Stomach smooth muscle (tissue), 2 donors: ENCODE results near the gene NEDD4.
"Not testable (repeated sequence)": the region's sequence is repeated elsewhere in the genome, so short reads cannot be mapped to it uniquely, and the experiment has no call there.

Experiments
- H3K27ac ChIP-seq: one replicate; pipeline ENCODE4 v1.7.0; 2013; ENCODE audit warnings: mild to moderate bottlenecking, low read length, inconsistent platforms
- H3K27me3 ChIP-seq, 2 donors: one replicate each; pipeline ENCODE4 v1.7.0; 2013; ENCODE audit warnings: low read length in 2 of 2; ENCODE audit not compliant: insufficient read depth in 2 of 2, control insufficient read depth in 1 of 2
- H3K36me3 ChIP-seq, 2 donors: one replicate each; pipeline ENCODE4 v1.7.0; 2013; ENCODE audit warnings: low read length in 2 of 2; ENCODE audit not compliant: control insufficient read depth in 2 of 2, insufficient read depth in 2 of 2
- H3K4me1 ChIP-seq: one replicate; pipeline ENCODE4 v1.7.0; 2013; ENCODE audit warnings: low read length; ENCODE audit not compliant: control insufficient read depth, insufficient read depth
- H3K4me3 ChIP-seq, 2 donors: one replicate each; pipeline ENCODE4 v1.7.0; 2013; ENCODE audit warnings: low read length in 2 of 2
- H3K9ac ChIP-seq, 2 donors: one replicate each; pipeline ENCODE4 v1.7.0; 2013; ENCODE audit warnings: low read length in 2 of 2, mild to moderate bottlenecking in 1 of 2
- H3K9me3 ChIP-seq, 2 donors: one replicate each; pipeline ENCODE4 v1.7.0; 2013; ENCODE audit warnings: low read length in 2 of 2; ENCODE audit not compliant: control insufficient read depth in 2 of 2
- donor health status: healthy.
- donor health status: Pancreatic carcinoma.

The NEDD4 gene

GRCh38 chr15:55802600-55803376, 190.6 kb downstream of the NEDD4 start:
- no peaks in the 10 kb centered on the region for H3K36me3 ChIP-seq
- H3K27me3 ChIP-seq: no peaks in the 10 kb centered on the region
- H3K27ac ChIP-seq: no peak overlapping the region
- H3K9ac ChIP-seq: no peak overlapping the region
- no peaks in the 10 kb centered on the region for H3K4me1 ChIP-seq
- no peaks in the 10 kb centered on the region for H3K9me3 ChIP-seq
- no peak overlapping the region for H3K4me3 ChIP-seq

GRCh38 chr15:55800216-55800615, 193.2 kb downstream of the NEDD4 start:
- Histone ChIP-seq H3K36me3 (no peaks in the 10 kb centered on the region), H3K27ac (no peak overlapping the region), H3K4me3 (no peak overlapping the region), H3K9me3 (no peaks in the 10 kb centered on the region), H3K27me3 (no peaks in the 10 kb centered on the region), H3K9ac (no peak overlapping the region), H3K4me1 (peaks cover 6% of the 10 kb centered on the region)

- Histone ChIP-seq H3K4me1 (peaks cover 6% of the 10 kb centered on the region), H3K27ac (no peak overlapping the region), H3K36me3 (no peaks in the 10 kb centered on the region), H3K4me3 (no peak overlapping the region), H3K9ac (no peak overlapping the region), H3K9me3 (no peaks in the 10 kb centered on the region), H3K27me3 (no peaks in the 10 kb centered on the region)
These were observed 193.9 kb downstream of the NEDD4 start for GRCh38 chr15:55799291-55800212.

GRCh38 chr15:55796321-55796965, 197.0 kb downstream of the NEDD4 start:
- no peak overlapping the region for H3K9ac ChIP-seq
- no peaks in the 10 kb centered on the region for H3K36me3 ChIP-seq
- no peaks in the 10 kb centered on the region for H3K27me3 ChIP-seq
- H3K4me3 ChIP-seq: no peak overlapping the region
- peaks cover 15% of the 10 kb centered on the region for H3K4me1 ChIP-seq
- H3K27ac ChIP-seq: no peak overlapping the region
- H3K9me3 ChIP-seq: no peaks in the 10 kb centered on the region

- no peak overlapping the region for H3K4me3 ChIP-seq
- H3K4me1 ChIP-seq: peaks cover 17% of the 10 kb centered on the region
- no peak overlapping the region for H3K9ac ChIP-seq
- no peaks in the 10 kb centered on the region for H3K9me3 ChIP-seq
- no peak overlapping the region for H3K27ac ChIP-seq
- H3K36me3 ChIP-seq: no peaks in the 10 kb centered on the region
- no peaks in the 10 kb centered on the region for H3K27me3 ChIP-seq
These were observed 198.4 kb downstream of the NEDD4 start for GRCh38 chr15:55795031-55795430.

- Histone ChIP-seq H3K4me1 (peaks cover 17% of the 10 kb centered on the region), H3K27me3 (no peaks in the 10 kb centered on the region), H3K36me3 (no peaks in the 10 kb centered on the region), H3K27ac (no peak overlapping the region), H3K9ac (no peak overlapping the region), H3K9me3 (no peaks in the 10 kb centered on the region), H3K4me3 (no peak overlapping the region)
These were observed 201.6 kb downstream of the NEDD4 start for GRCh38 chr15:55791551-55792400.

- Histone ChIP-seq H3K27me3 (no peaks in the 10 kb centered on the region), H3K36me3 (no peaks in the 10 kb centered on the region), H3K4me1 (peaks cover 15% of the 10 kb centered on the region), H3K4me3 (no peak overlapping the region), H3K9me3 (no peaks in the 10 kb centered on the region), H3K9ac (no peak overlapping the region), H3K27ac (no peak overlapping the region)
These were observed 204.2 kb downstream of the NEDD4 start for GRCh38 chr15:55789066-55789660.

- no peak overlapping the region for H3K9ac ChIP-seq
- no peak overlapping the region for H3K27ac ChIP-seq
- no peaks in the 10 kb centered on the region for H3K9me3 ChIP-seq
- peaks cover 6% of the 10 kb centered on the region for H3K4me1 ChIP-seq
- H3K36me3 ChIP-seq: no peaks in the 10 kb centered on the region
- H3K4me3 ChIP-seq: no peak overlapping the region
- no peaks in the 10 kb centered on the region for H3K27me3 ChIP-seq
These were observed 207.1 kb downstream of the NEDD4 start for GRCh38 chr15:55786341-55786740.

- H3K36me3 ChIP-seq, H3K4me1 ChIP-seq, H3K9me3 ChIP-seq, H3K9ac ChIP-seq, H3K27ac ChIP-seq, H3K4me3 ChIP-seq, H3K27me3 ChIP-seq: not testable (repeated sequence)
These were observed 207.8 kb downstream of the NEDD4 start for GRCh38 chr15:55785593-55785992.

- H3K27ac ChIP-seq: no peak overlapping the region
- no peak overlapping the region for H3K9ac ChIP-seq
- H3K4me1 ChIP-seq: peaks cover 5% of the 10 kb centered on the region
- no peaks in the 10 kb centered on the region for H3K36me3 ChIP-seq
- H3K4me3 ChIP-seq: no peak overlapping the region
- no peaks in the 10 kb centered on the region for H3K9me3 ChIP-seq
- no peaks in the 10 kb centered on the region for H3K27me3 ChIP-seq
These were observed 209.1 kb downstream of the NEDD4 start for GRCh38 chr15:55784286-55784685.
